Measurements from ENCODE around the gene RPLP2. TPM values are rescaled to one million over a fixed set of nuclear protein-coding genes. Genes with fewer than 3 reads are reported as not detected.

Gene RPLP2
- total and polyA plus RNA-seq, 2 experiments from 2014 or later, result 263 to 726 TPM

DNA sequence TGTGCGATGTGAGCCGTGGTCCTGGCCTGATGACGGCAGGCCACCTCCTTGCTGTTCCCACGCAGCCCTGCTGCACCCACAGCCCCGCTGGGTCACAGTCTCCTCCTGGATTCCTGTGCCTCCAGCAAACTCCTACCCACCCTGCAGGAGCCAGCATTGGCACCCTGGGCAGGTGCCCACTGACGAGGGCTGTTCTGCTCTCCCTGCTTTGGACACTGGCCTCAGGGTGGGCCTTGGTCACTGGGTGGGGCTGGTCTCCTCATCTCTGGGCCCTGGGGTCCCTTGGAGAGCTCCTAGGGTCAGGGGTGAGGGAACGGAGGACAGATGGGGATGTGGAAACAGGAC is 45.5 kb downstream of the RPLP2 start:
- DNase-seq, result no peak
- H3K9me3 ChIP-seq (ENCODE audit: low read depth), result no peaks in the 10 kb centered on the region
- no peak overlapping the region for H3K4me3 ChIP-seq
- H2AFZ ChIP-seq, result no peak overlapping the region
- no peak overlapping the region for H3K9ac ChIP-seq
- no peaks in the 10 kb centered on the region for H4K20me1 ChIP-seq (ENCODE audit: insufficient read depth)
- no peaks in the 10 kb centered on the region for H3F3A ChIP-seq (ENCODE audit: insufficient read depth)
- no peak overlapping the region for H3K27ac ChIP-seq
- H3K79me2 ChIP-seq (ENCODE audit: insufficient read depth), result peaks cover 13% of the 10 kb centered on the region; the same call in 1 of the 2 replicates
- 0 out of 2 replicates have a peak, but pooled peaks cover 7% of the 10 kb centered on the region for H3K4me1 ChIP-seq (ENCODE audit: insufficient read depth)
- no peak overlapping the region for H3K4me2 ChIP-seq (ENCODE audit: unreplicated experiment)
- WGBS, 2 experiments (ENCODE audit: low coverage in 1 of 2, low lambda C conversion rate in 2 of 2, missing lambda C conversion rate in 2 of 2), result 89 to 94% methylated on average over 5 to 7 of the region's 7 CpGs
- no peaks in the 10 kb centered on the region for H3K36me3 ChIP-seq (ENCODE audit: low read depth)
- no peaks in the 10 kb centered on the region for H3K9me2 ChIP-seq (ENCODE audit: insufficient read depth)
- in situ Hi-C loops (cut with MboI), result no loop called here
- no peaks in the 10 kb centered on the region for H3K27me3 ChIP-seq (replicated peaks; ENCODE audit: insufficient read depth)
- no peak for TF ChIP-seq EZH2 (IDR thresholded peaks at IDR 0.05; ENCODE audit: insufficient read depth, poor library complexity, severe bottlenecking)
- TF ChIP-seq EZH2phosphoT487 (IDR thresholded peaks at IDR 0.05; ENCODE audit: insufficient read depth, low read depth), result no peak

GRCh38 chr11:855796-856195 is 46.0 kb downstream of the RPLP2 start:
- Histone ChIP-seq H3K9me3 (ENCODE audit: low read depth) (no peaks in the 10 kb centered on the region), H3K36me3 (ENCODE audit: low read depth) (no peaks in the 10 kb centered on the region), H3F3A (ENCODE audit: insufficient read depth) (no peaks in the 10 kb centered on the region), H3K9ac (no peak overlapping the region), H3K4me2 (ENCODE audit: unreplicated experiment) (no peak overlapping the region), H3K4me3 (no peak overlapping the region), H3K27ac (no peak overlapping the region), H3K27me3 (replicated peaks; ENCODE audit: insufficient read depth) (no peaks in the 10 kb centered on the region), H2AFZ (no peak overlapping the region), H3K79me2 (ENCODE audit: insufficient read depth) (peaks cover 13% of the 10 kb centered on the region; the same call in 1 of the 2 replicates), H3K4me1 (ENCODE audit: insufficient read depth) (0 out of 2 replicates have a peak, but pooled peaks cover 7% of the 10 kb centered on the region), H3K9me2 (ENCODE audit: insufficient read depth) (no peaks in the 10 kb centered on the region), H4K20me1 (ENCODE audit: insufficient read depth) (no peaks in the 10 kb centered on the region)
- WGBS, 2 experiments (ENCODE audit: low coverage in 1 of 2, low lambda C conversion rate in 2 of 2, missing lambda C conversion rate in 2 of 2), result 73 to 84% methylated on average over 12 of the region's 12 CpGs
- in situ Hi-C loops (cut with MboI), result no loop called here
- no peak for DNase-seq
- TF ChIP-seq EZH2phosphoT487 (IDR thresholded peaks at IDR 0.05; ENCODE audit: insufficient read depth, low read depth), result no peak
- no peak for TF ChIP-seq EZH2 (IDR thresholded peaks at IDR 0.05; ENCODE audit: insufficient read depth, poor library complexity, severe bottlenecking)

DNA sequence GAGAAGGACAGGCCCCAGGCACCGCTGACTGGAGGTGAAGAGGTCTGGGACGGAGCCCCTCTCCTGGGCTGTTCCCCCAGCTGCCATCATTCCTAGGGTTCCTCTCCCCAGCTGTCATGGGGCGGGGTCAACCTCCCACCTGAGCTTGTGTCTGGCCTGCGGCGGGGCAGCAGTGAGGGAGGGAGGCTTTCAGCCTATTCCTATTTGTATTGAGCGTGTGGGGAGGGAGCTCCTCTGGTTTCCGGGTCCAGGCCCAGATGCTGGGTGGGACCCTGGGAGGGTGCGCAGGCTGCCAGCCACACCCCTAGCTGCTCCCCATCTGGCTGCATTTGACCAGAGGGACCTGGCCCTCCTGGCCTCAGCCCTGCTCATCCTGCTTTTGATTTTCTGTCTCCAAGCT is 46.6 kb downstream of the RPLP2 start:
- H4K20me1 ChIP-seq (ENCODE audit: insufficient read depth), result no peaks in the 10 kb centered on the region
- DNase-seq, result no peak
- WGBS, 2 experiments (ENCODE audit: low coverage in 1 of 2, low lambda C conversion rate in 2 of 2, missing lambda C conversion rate in 2 of 2), result 74 to 84% methylated on average over 6 to 7 of the region's 8 CpGs

DNA sequence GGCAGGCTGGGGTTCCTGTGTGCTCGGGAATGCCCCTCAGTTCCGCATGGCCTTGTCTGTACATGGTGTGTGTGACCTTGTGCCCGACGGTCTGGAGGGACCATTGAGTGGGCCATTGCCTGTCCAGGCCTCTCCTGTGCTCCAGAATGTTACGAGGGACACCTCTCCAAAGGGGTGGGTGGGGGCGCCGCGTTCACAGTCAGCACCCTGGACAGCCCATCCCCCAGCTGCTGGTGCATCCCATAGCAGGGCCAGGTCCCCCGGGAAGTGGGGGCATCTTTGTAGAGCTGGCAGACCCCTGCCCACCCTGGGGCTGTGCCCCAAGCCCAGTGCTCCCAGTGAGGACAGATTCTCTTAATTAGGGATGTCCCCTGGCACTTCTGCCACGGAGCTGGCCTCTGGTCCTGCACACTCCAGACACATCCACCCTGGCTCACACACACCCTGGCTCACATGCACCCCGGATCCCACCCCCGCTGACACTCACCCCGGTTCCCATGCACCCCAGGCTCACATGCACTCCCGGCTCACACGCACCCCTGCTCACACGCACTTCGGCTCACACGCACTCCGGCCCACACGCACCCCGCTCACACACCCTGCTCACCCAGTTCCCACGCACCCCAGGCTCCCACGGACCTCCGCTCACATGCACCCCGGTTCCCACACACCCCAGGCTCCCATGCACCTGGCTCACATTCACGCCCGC is 48.4 kb downstream of the RPLP2 start:
- H3K4me2 ChIP-seq (ENCODE audit: unreplicated experiment), result no peak overlapping the region
- no peak overlapping the region for H2AFZ ChIP-seq
- no peaks in the 10 kb centered on the region for H3F3A ChIP-seq (ENCODE audit: insufficient read depth)
- WGBS, 2 experiments (ENCODE audit: low coverage in 1 of 2, low lambda C conversion rate in 2 of 2, missing lambda C conversion rate in 2 of 2), result 80 to 89% methylated on average over 25 to 27 of the region's 27 CpGs
- H3K9me3 ChIP-seq (ENCODE audit: low read depth), result no peaks in the 10 kb centered on the region
- no peaks in the 10 kb centered on the region for H3K9me2 ChIP-seq (ENCODE audit: insufficient read depth)
- TF ChIP-seq EZH2phosphoT487 (IDR thresholded peaks at IDR 0.05; ENCODE audit: insufficient read depth, low read depth), result no peak
- no peak for TF ChIP-seq EZH2 (IDR thresholded peaks at IDR 0.05; ENCODE audit: insufficient read depth, poor library complexity, severe bottlenecking)
- H3K36me3 ChIP-seq (ENCODE audit: low read depth), result no peaks in the 10 kb centered on the region
- H3K4me3 ChIP-seq, result no peak overlapping the region
- 0 out of 2 replicates have a peak, but pooled peaks cover 7% of the 10 kb centered on the region for H3K4me1 ChIP-seq (ENCODE audit: insufficient read depth)
- H3K79me2 ChIP-seq (ENCODE audit: insufficient read depth), result 0 out of 2 replicates have a peak, but pooled peaks cover 5% of the 10 kb centered on the region
- no peak for DNase-seq
- no peak overlapping the region for H3K9ac ChIP-seq
- no peaks in the 10 kb centered on the region for H3K27me3 ChIP-seq (replicated peaks; ENCODE audit: insufficient read depth)
- no peak overlapping the region for H3K27ac ChIP-seq
- no peaks in the 10 kb centered on the region for H4K20me1 ChIP-seq (ENCODE audit: insufficient read depth)
- in situ Hi-C loops (cut with MboI), result no loop called here

More for the DNA sequence above, 46.6 kb downstream of the RPLP2 start:
- TF ChIP-seq EZH2phosphoT487 (IDR thresholded peaks at IDR 0.05; ENCODE audit: insufficient read depth, low read depth), result no peak
- TF ChIP-seq EZH2 (IDR thresholded peaks at IDR 0.05; ENCODE audit: insufficient read depth, poor library complexity, severe bottlenecking), result no peak
- Histone ChIP-seq H3K4me1 (ENCODE audit: insufficient read depth) (0 out of 2 replicates have a peak, but pooled peaks cover 7% of the 10 kb centered on the region), H3K27ac (no peak overlapping the region), H3K79me2 (ENCODE audit: insufficient read depth) (peaks cover 13% of the 10 kb centered on the region; the same call in 1 of the 2 replicates), H2AFZ (no peak overlapping the region), H3K36me3 (ENCODE audit: low read depth) (no peaks in the 10 kb centered on the region), H3K4me2 (ENCODE audit: unreplicated experiment) (no peak overlapping the region), H3F3A (ENCODE audit: insufficient read depth) (no peaks in the 10 kb centered on the region), H3K9me3 (ENCODE audit: low read depth) (no peaks in the 10 kb centered on the region), H3K4me3 (no peak overlapping the region), H3K27me3 (replicated peaks; ENCODE audit: insufficient read depth) (no peaks in the 10 kb centered on the region), H3K9ac (no peak overlapping the region), H3K9me2 (ENCODE audit: insufficient read depth) (no peaks in the 10 kb centered on the region)
- in situ Hi-C loops (cut with MboI), result no loop called here

All from GM23248 (cell line).